Upper lobe of right lung (tissue), 1 donor: ENCODE results near the gene ABRAXAS1. TPM values are rescaled to one million over a fixed set of nuclear protein-coding genes. Genes with fewer than 3 reads are reported as not detected.

Source experiments
- ATAC-seq: fragments of 200-7000 bp; cut with Tn5 transposase; one replicate; pipeline ENCODE4 v1.9.1; 2020; ENCODE audit warnings: mild to moderate bottlenecking, moderate library complexity
- DNase-seq: peaks from one replicate; pipeline ENCODE4 v3.0.0-alpha.2; 2020
- H3K27ac ChIP-seq: fragments of 200-600 bp; one replicate; pipeline ENCODE4 v1.8.0; 2022
- H3K27me3 ChIP-seq: fragments of 200-600 bp; one replicate; pipeline ENCODE4 v1.8.0; 2022; ENCODE audit warnings: mild to moderate bottlenecking
- H3K36me3 ChIP-seq: fragments of 200-600 bp; one replicate; pipeline ENCODE4 v1.8.0; 2022
- H3K4me1 ChIP-seq: fragments of 200-600 bp; one replicate; pipeline ENCODE4 v1.8.0; 2022
- H3K4me3 ChIP-seq: fragments of 200-600 bp; one replicate; pipeline ENCODE4 v1.8.0; 2022; ENCODE audit warnings: mild to moderate bottlenecking
- H3K9me3 ChIP-seq: fragments of 200-600 bp; one replicate; pipeline ENCODE4 v1.8.0; 2022
- CTCF ChIP-seq: fragments of 200-600 bp; IDR thresholded peaks from one replicate; pipeline ENCODE4 v1.8.0; 2022; ENCODE audit warnings: antibody characterized with exemption
- intact Hi-C: fragments of 100-400 bp; cut with DNase I; formaldehyde crosslinking; loops from one replicate; pipeline ENCODE4 v1.11.0; 2022
- total RNA-seq: library from RNA; stranded (reverse); fragmentation: NEBNext Ultra II Directional; extraction: Animal tissue kit (Norgen Biotek cat#: 25700); gene quantifications from one replicate; pipeline ENCODE4 v1.2.1, GENCODE V29; 2021
- donor health status: DM: no; HTN: yes; CAD: no; lungs with severe emphysema.

The ABRAXAS1 gene
- total RNA-seq, 1 donor from 2014 or later, result 12.0 TPM

- intact Hi-C loops, result no loop called here
- peaks cover 61% of the 10 kb centered on the region for H3K36me3 ChIP-seq
- no peak overlapping the region for H3K4me3 ChIP-seq
- H3K9me3 ChIP-seq, result no peaks in the 10 kb centered on the region
- no peak for TF ChIP-seq CTCF
- ATAC-seq (no peak), DNase-seq (no peak)
- H3K27ac ChIP-seq, result no peak overlapping the region
- no peaks in the 10 kb centered on the region for H3K4me1 ChIP-seq
- H3K27me3 ChIP-seq, result no peaks in the 10 kb centered on the region
These were observed 44.6 kb downstream of the ABRAXAS1 start for GRCh38 chr4:83440148-83440814.

- H3K27ac ChIP-seq, result no peak overlapping the region
- intact Hi-C loops, result no loop called here
- H3K4me3 ChIP-seq, result no peak overlapping the region
- TF ChIP-seq CTCF, result no peak
- no peaks in the 10 kb centered on the region for H3K27me3 ChIP-seq
- DNase-seq (no peak), ATAC-seq (no peak)
- H3K4me1 ChIP-seq, result no peaks in the 10 kb centered on the region
- no peaks in the 10 kb centered on the region for H3K9me3 ChIP-seq
- peaks cover 52% of the 10 kb centered on the region for H3K36me3 ChIP-seq
These were observed 46.2 kb downstream of the ABRAXAS1 start for GRCh38 chr4:83438719-83439118.

- DNase-seq (no peak), ATAC-seq (no peak)
- H3K27ac ChIP-seq, result no peak overlapping the region
- no peak for TF ChIP-seq CTCF
- no peaks in the 10 kb centered on the region for H3K9me3 ChIP-seq
- intact Hi-C loops, result no loop called here
- no peaks in the 10 kb centered on the region for H3K27me3 ChIP-seq
- no peaks in the 10 kb centered on the region for H3K4me1 ChIP-seq
- no peak overlapping the region for H3K4me3 ChIP-seq
- H3K36me3 ChIP-seq, result peaks cover 59% of the 10 kb centered on the region
These were observed 48.2 kb downstream of the ABRAXAS1 start for GRCh38 chr4:83436680-83437079.

GRCh38 chr4:83431200-83431599 is 53.7 kb downstream of the ABRAXAS1 start:
- Histone ChIP-seq H3K9me3 (no peaks in the 10 kb centered on the region), H3K27me3 (no peaks in the 10 kb centered on the region), H3K27ac (no peak overlapping the region), H3K4me3 (no peak overlapping the region), H3K4me1 (no peaks in the 10 kb centered on the region), H3K36me3 (peaks cover 71% of the 10 kb centered on the region)
- intact Hi-C loops, result no loop called here
- no peak for ATAC-seq
- no peak for TF ChIP-seq CTCF
- DNase-seq, result no peak

- ATAC-seq (no peak), DNase-seq (no peak)
- no peaks in the 10 kb centered on the region for H3K9me3 ChIP-seq
- H3K36me3 ChIP-seq, result peaks cover 82% of the 10 kb centered on the region
- TF ChIP-seq CTCF, result no peak
- intact Hi-C loops, result no loop called here
- no peaks in the 10 kb centered on the region for H3K4me1 ChIP-seq
- H3K27ac ChIP-seq, result no peak overlapping the region
- H3K27me3 ChIP-seq, result no peaks in the 10 kb centered on the region
- H3K4me3 ChIP-seq, result no peak overlapping the region
These were observed 66.7 kb downstream of the ABRAXAS1 start for GRCh38 chr4:83418211-83418610.

- Histone ChIP-seq H3K4me1 (no peaks in the 10 kb centered on the region), H3K27ac (no peak overlapping the region), H3K9me3 (no peaks in the 10 kb centered on the region), H3K4me3 (no peak overlapping the region), H3K27me3 (no peaks in the 10 kb centered on the region), H3K36me3 (peaks cover 81% of the 10 kb centered on the region)
- intact Hi-C loops, result no loop called here
- no peak for TF ChIP-seq CTCF
- DNase-seq (no peak), ATAC-seq (no peak)
These were observed 67.3 kb downstream of the ABRAXAS1 start for GRCh38 chr4:83417566-83417965.
